ENCODE measurements around the gene VAT1L. TPM values are rescaled to one million over a fixed set of nuclear protein-coding genes. Genes with fewer than 3 reads are reported as not detected.

VAT1L gene
- total and polyA plus RNA-seq, 2 donors (not counting 1 experiment from before 2014, with no cell fraction given): 17.9 to 86.9 TPM

GRCh38 chr16:77876776-77877175, 88.4 kb downstream of the VAT1L start:
- no peaks in the 10 kb centered on the region for H3K4me1 ChIP-seq (ENCODE audit: control insufficient read depth, extremely low read depth, insufficient read depth, low read length)
- H4K20me1 ChIP-seq (ENCODE audit: control insufficient read depth, extremely low read depth, insufficient read depth, low read length): no peaks in the 10 kb centered on the region
- no peaks in the 10 kb centered on the region for H3K9me3 ChIP-seq (ENCODE audit: control insufficient read depth, insufficient read depth, low read depth, low read length)
- no peak overlapping the region for H3K4me3 ChIP-seq (replicated peaks in 1 of 4; ENCODE audit: control extremely low read depth in 1 of 4, insufficient read depth in 1 of 4, low read depth in 3 of 4, low read length in 4 of 4)
- no peak overlapping the region for H2AFZ ChIP-seq (ENCODE audit: low read length)
- H3K79me2 ChIP-seq (ENCODE audit: control insufficient read depth, insufficient read depth, low read length): no peaks in the 10 kb centered on the region
- H3K9ac ChIP-seq (ENCODE audit: insufficient read depth, low read length): no peak overlapping the region
- H3K4me2 ChIP-seq (ENCODE audit: extremely low read depth, insufficient read depth, low read length): no peak overlapping the region
- no peak for TF ChIP-seq EZH2 (IDR thresholded peaks at IDR 0.05; ENCODE audit: low read length, missing control alignments)
- TF ChIP-seq CTCF (conservative IDR thresholded peaks at IDR 0.05 in 1 of 2, IDR thresholded peaks at IDR 0.05 in 1 of 2; ENCODE audit: low read depth in 1 of 2, low read length in 2 of 2): no peak
- no peak overlapping the region for H3K27ac ChIP-seq (ENCODE audit: insufficient read depth, low read length)
- no peaks in the 10 kb centered on the region for H3K36me3 ChIP-seq (ENCODE audit: control insufficient read depth, insufficient read depth, low read length)
- no peak for DNase-seq (ENCODE audit: low read depth in 2 of 2)
- no peaks in the 10 kb centered on the region for H3K27me3 ChIP-seq (ENCODE audit: control insufficient read depth, insufficient read depth, low read length)

DNA sequence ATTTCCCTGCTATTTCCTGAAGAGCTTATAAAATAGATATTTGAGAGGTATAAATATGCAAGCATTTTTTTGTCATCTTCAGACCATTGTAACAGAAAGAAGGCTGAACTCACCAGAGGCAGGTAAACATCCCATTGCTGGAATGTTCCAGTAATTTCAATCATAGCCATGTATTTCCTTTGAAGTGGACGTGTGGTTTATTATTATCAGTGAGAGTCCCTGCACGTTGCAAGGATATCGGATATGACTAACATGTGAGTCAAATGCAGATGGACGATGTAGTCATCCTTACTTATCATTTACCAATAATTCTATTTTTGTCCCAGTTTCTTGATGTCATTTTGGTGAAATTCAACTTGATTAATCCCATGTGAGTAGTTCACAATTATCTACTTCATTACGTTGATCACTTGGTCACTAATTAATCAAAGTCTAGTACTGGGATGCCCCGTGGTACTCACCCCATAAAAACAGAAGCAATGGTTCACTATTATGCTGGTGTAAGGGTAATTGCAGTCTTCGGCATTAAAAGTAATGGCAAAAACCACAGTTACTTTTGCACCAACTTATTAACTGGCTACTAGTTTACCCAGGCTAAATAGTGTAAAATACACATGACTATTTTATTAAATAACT, 89.5 kb downstream of the VAT1L start:
- Histone ChIP-seq H3K4me1 (ENCODE audit: control insufficient read depth, extremely low read depth, insufficient read depth, low read length) (no peaks in the 10 kb centered on the region), H4K20me1 (ENCODE audit: control insufficient read depth, extremely low read depth, insufficient read depth, low read length) (no peaks in the 10 kb centered on the region), H3K9me3 (ENCODE audit: control insufficient read depth, insufficient read depth, low read depth, low read length) (no peaks in the 10 kb centered on the region), H3K27me3 (ENCODE audit: control insufficient read depth, insufficient read depth, low read length) (no peaks in the 10 kb centered on the region), H2AFZ (ENCODE audit: low read length) (no peak overlapping the region), H3K79me2 (ENCODE audit: control insufficient read depth, insufficient read depth, low read length) (no peaks in the 10 kb centered on the region), H3K4me2 (ENCODE audit: extremely low read depth, insufficient read depth, low read length) (no peak overlapping the region), H3K4me3 (replicated peaks in 1 of 4; ENCODE audit: control extremely low read depth in 1 of 4, insufficient read depth in 1 of 4, low read depth in 3 of 4, low read length in 4 of 4) (no peak overlapping the region), H3K27ac (ENCODE audit: insufficient read depth, low read length) (peak overlapping the region; percentile 45), H3K36me3 (ENCODE audit: control insufficient read depth, insufficient read depth, low read length) (no peaks in the 10 kb centered on the region), H3K9ac (ENCODE audit: insufficient read depth, low read length) (no peak overlapping the region)
- DNase-seq (ENCODE audit: low read depth in 2 of 2): peak; percentile 84 to 98
- TF ChIP-seq CTCF (conservative IDR thresholded peaks at IDR 0.05 in 1 of 2, IDR thresholded peaks at IDR 0.05 in 1 of 2; ENCODE audit: low read depth in 1 of 2, low read length in 2 of 2) (no peak), EZH2 (IDR thresholded peaks at IDR 0.05; ENCODE audit: low read length, missing control alignments) (no peak)

DNA sequence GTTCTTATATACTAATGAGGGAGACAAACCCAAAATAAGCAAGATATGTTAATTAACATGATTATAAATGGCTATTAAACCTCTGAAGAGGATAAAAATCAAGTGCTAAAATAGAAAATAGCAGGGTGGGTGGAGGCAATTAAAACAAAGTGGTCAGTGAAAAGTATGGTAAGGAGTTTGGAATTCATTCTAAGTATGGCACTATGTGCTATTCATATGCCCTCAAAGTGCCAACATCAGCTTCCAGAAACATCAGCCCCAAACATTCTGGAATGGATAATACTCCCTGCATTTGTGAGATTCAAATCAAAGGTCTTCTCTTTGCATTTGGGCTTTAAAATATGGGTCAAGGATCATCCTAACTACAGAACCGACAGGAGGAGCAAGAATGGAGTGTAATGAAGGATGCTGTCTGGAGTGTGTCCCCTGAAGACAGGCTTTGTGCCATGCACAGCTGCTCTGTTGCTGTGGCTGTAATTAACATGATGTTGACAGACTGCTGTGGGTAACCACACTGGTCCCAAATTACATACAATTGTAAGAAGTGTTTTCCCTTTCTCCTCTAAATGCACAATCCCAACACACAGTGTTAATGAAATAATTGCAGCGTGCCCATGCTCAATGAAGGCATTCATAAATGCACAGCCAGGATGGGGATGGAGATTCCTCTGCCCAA, 93.1 kb downstream of the VAT1L start:
- Histone ChIP-seq H3K27me3 (ENCODE audit: control insufficient read depth, insufficient read depth, low read length) (no peaks in the 10 kb centered on the region), H3K4me1 (ENCODE audit: control insufficient read depth, extremely low read depth, insufficient read depth, low read length) (no peaks in the 10 kb centered on the region), H2AFZ (ENCODE audit: low read length) (no peak overlapping the region), H3K27ac (ENCODE audit: insufficient read depth, low read length) (no peak overlapping the region), H3K9ac (ENCODE audit: insufficient read depth, low read length) (no peak overlapping the region), H3K4me3 (replicated peaks in 1 of 4; ENCODE audit: control extremely low read depth in 1 of 4, insufficient read depth in 1 of 4, low read depth in 3 of 4, low read length in 4 of 4) (no peak overlapping the region), H3K36me3 (ENCODE audit: control insufficient read depth, insufficient read depth, low read length) (no peaks in the 10 kb centered on the region), H3K9me3 (ENCODE audit: control insufficient read depth, insufficient read depth, low read depth, low read length) (no peaks in the 10 kb centered on the region), H3K79me2 (ENCODE audit: control insufficient read depth, insufficient read depth, low read length) (no peaks in the 10 kb centered on the region), H4K20me1 (ENCODE audit: control insufficient read depth, extremely low read depth, insufficient read depth, low read length) (no peaks in the 10 kb centered on the region), H3K4me2 (ENCODE audit: extremely low read depth, insufficient read depth, low read length) (no peak overlapping the region)
- TF ChIP-seq EZH2 (IDR thresholded peaks at IDR 0.05; ENCODE audit: low read length, missing control alignments) (no peak), CTCF (conservative IDR thresholded peaks at IDR 0.05 in 1 of 2, IDR thresholded peaks at IDR 0.05 in 1 of 2; ENCODE audit: low read depth in 1 of 2, low read length in 2 of 2) (no peak)
- DNase-seq (ENCODE audit: low read depth in 2 of 2): no peak
